SH-SY5Y (cell line): ENCODE results near the gene UVRAG.

Source experiments
- GATA2 ChIP-seq: IDR thresholded peaks from 2 replicates; pipeline ENCODE4 v1.6.1; 2011; ENCODE audit warnings: mild to moderate bottlenecking, low read depth, low read length
- GATA3 ChIP-seq: IDR thresholded peaks from 2 replicates; pipeline ENCODE4 v1.6.1; 2011; ENCODE audit warnings: low read depth, mild to moderate bottlenecking, low read length, moderate library complexity

DNA sequence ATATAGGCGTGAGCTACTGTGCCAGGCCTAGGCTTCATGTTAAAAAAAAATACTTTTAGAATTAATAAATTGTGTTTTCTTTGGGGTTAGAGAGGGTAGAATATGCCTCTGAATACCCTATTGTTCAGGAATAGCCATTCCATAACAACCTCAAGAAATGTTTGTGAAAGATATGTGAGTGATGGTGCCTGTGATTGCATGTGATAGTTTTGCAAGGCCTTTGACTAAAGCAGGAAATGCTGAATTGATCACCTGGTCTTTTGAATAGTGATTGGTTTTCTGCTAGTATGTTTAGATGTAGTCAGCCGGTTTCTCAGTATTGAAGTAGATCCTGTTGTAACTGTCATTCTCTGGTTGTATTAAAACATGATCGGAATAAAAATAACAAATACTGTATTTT, 73.4 kb downstream of the UVRAG start:
- TF ChIP-seq GATA2, result no peak
- no peak for TF ChIP-seq GATA3
